K562 (cell line): ENCODE results near the gene FAM234A.

Source experiments
- AFF1 ChIP-seq, 2 experiments: fragments of 450-650 bp; IDR thresholded peaks; 2 replicates each; pipeline ENCODE4 v1.6.1; 2018; ENCODE audit warnings: mild to moderate bottlenecking in 2 of 2, low read depth in 1 of 2; ENCODE audit not compliant: partially characterized antibody in 2 of 2
- CSDE1 ChIP-seq, 2 experiments: fragments of 450-650 bp; IDR thresholded peaks; 2 replicates each; pipeline ENCODE4 v1.6.1; 2016; ENCODE audit warnings: mild to moderate bottlenecking in 1 of 2
- ELF1 ChIP-seq: fragments of 200-800 bp; sonication (Bioruptor generic); IDR thresholded peaks from 2 replicates; pipeline ENCODE4 v1.6.1; 2016; ENCODE audit warnings: missing genetic modification characterization, missing compliant biosample characterization
- IRF2 ChIP-seq: sonication (generic); formaldehyde crosslinking; IDR thresholded peaks from 2 replicates; pipeline ENCODE4 v1.8.1; 2022; ENCODE audit warnings: mild to moderate bottlenecking, missing genetic modification reagents
- ZNF354B ChIP-seq: fragments of 250-450 bp; sonication (Bioruptor Pico); IDR thresholded peaks from 2 replicates; pipeline ENCODE4 v1.4.0; 2020
- ZNF407 ChIP-seq: fragments of 450-650 bp; IDR thresholded peaks from 2 replicates; pipeline ENCODE4 v1.6.1; 2016; ENCODE audit warnings: low read depth
- ZNF589 ChIP-seq: fragments of 200-800 bp; sonication (Bioruptor generic); IDR thresholded peaks from 2 replicates; pipeline ENCODE4 v1.6.1; 2016; ENCODE audit warnings: low read depth, missing genetic modification characterization, missing compliant biosample characterization
- ZNF592 ChIP-seq: fragments of 450-650 bp; IDR thresholded peaks from 2 replicates; pipeline ENCODE4 v1.6.1; 2017; ENCODE audit warnings: antibody characterized with exemption, mild to moderate bottlenecking
- ZNF639 ChIP-seq, 2 experiments: fragments of 200-800 bp in 1 of 2; sonication (Bioruptor generic) in 1 of 2; sonication (generic) in 1 of 2; formaldehyde crosslinking in 1 of 2; IDR thresholded peaks in 1 of 2; conservative IDR thresholded peaks in 1 of 2; 2 replicates each; pipeline versions ENCODE4 v1.5.0 to v1.6.1; 2016 to 2020; ENCODE audit warnings: missing compliant biosample characterization in 1 of 2, missing genetic modification characterization in 1 of 2, missing genetic modification reagents in 1 of 2

GRCh38 chr16:279531-279930, 44.9 kb downstream of the FAM234A start:
- TF ChIP-seq ZNF354B (CRISPR knock-in tag) (no peak), ZNF639 (CRISPR knock-in tag; conservative IDR thresholded peaks at IDR 0.05 in 1 of 2, IDR thresholded peaks at IDR 0.05 in 1 of 2) (no peak), ZNF592 (no peak), CSDE1 (IDR thresholded peaks at IDR 0.05) (no peak), ZNF589 (CRISPR knock-in tag) (no peak), AFF1 (IDR thresholded peaks at IDR 0.05; ENCODE audit: low read depth in 1 of 2, partially characterized antibody in 2 of 2) (no peak), IRF2 (CRISPR knock-in tag) (no peak), ZNF407 (no peak), ELF1 (tag) (no peak)
